ENCODE measurements around the gene CPA1.

CPA1 gene

DNA sequence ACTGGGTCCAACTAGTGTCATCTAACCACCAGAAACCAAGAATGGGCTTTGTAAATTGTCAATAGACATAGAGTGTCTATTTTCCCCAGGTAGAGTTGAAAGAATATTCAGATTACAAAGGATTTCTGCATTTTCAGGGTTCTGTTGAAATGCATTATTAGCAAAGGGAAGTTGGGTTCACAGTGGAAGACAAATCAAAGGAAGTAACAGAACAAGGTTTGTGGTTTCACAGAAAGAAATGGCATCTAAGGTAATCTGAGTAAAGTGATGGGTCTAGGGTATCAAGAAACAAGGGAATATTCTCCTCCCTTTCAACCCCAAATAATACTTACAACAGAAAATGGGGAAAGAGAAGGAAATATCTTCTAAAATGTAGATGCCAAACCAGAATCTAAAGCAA, 34.7 kb downstream of the CPA1 start:
- TF ChIP-seq TEAD4 (IDR thresholded peaks at IDR 0.05): no peak
- TF ChIP-seq EP300 (IDR thresholded peaks at IDR 0.05; ENCODE audit: borderline replicate concordance): no peak

DNA sequence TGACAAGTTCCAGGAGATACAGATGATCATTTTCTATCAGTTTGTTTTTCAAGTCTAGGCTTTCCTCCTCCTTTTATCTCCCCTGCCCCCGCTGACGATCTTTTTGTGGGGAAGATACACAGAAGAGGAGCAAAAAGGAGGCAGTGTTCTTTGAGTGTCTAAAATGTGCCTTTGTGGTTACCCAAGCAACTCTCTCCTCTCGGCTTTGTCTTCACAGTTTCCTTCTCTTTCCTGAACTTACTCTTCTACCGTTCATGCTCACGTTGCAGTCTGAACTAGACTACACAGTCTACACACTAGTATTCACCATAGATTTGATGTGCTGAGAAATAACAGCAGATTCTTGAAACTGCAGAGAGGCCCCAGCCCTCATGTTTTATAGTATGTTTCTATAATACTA, 36.9 kb downstream of the CPA1 start:
- TF ChIP-seq TEAD4 (IDR thresholded peaks at IDR 0.05): no peak
- no peak for TF ChIP-seq YY1 (IDR thresholded peaks at IDR 0.05; ENCODE audit: low read depth)
- TF ChIP-seq, protein P1, sequence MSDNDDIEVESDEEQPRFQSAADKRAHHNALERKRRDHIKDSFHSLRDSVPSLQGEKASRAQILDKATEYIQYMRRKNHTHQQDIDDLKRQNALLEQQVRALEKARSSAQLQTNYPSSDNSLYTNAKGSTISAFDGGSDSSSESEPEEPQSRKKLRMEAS (IDR thresholded peaks at IDR 0.05): no peak
- no peak for TF ChIP-seq EP300 (IDR thresholded peaks at IDR 0.05; ENCODE audit: borderline replicate concordance)
- TF ChIP-seq, protein P2, sequence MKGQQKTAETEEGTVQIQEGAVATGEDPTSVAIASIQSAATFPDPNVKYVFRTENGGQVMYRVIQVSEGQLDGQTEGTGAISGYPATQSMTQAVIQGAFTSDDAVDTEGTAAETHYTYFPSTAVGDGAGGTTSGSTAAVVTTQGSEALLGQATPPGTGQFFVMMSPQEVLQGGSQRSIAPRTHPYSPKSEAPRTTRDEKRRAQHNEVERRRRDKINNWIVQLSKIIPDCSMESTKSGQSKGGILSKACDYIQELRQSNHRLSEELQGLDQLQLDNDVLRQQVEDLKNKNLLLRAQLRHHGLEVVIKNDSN (IDR thresholded peaks at IDR 0.05): no peak
- TF ChIP-seq TCF12 (IDR thresholded peaks at IDR 0.05; ENCODE audit: low read depth): no peak

DNA sequence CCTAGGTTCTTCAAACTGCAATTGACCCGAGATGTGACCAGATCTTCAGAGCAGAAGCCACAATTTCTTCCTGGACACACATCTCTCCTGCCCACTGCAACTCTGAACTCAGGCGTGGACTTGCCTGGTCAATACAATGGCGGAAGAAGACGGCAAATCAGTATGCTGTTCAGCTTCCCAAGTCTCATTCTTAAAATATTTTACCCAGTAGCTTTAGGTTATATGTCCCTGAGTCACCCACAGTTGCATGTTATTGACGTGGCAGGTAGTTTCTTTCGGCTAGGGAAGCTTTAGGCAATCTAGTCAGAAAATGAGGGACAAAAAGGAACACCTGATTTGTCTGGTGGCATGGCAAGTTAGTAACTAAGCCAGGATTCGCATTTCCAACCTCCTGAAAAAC, 38.0 kb downstream of the CPA1 start:
- TF ChIP-seq FOXM1 (IDR thresholded peaks at IDR 0.05; ENCODE audit: borderline replicate concordance, low read depth) (no peak), EGR1 (IDR thresholded peaks at IDR 0.05) (no peak), CREB1 (IDR thresholded peaks at IDR 0.05; ENCODE audit: low read depth) (no peak), ZBTB7A (IDR thresholded peaks at IDR 0.05; ENCODE audit: low read depth) (no peak), EP300 (IDR thresholded peaks at IDR 0.05; ENCODE audit: borderline replicate concordance) (no peak), CEBPB (IDR thresholded peaks at IDR 0.05) (no peak), TAF1 (IDR thresholded peaks at IDR 0.05; ENCODE audit: low read depth) (no peak), TCF12 (IDR thresholded peaks at IDR 0.05; ENCODE audit: low read depth) (no peak), YY1 (IDR thresholded peaks at IDR 0.05; ENCODE audit: low read depth) (no peak), TEAD4 (IDR thresholded peaks at IDR 0.05) (no peak)
- TF ChIP-seq, protein P1 (IDR thresholded peaks at IDR 0.05): no peak

DNA sequence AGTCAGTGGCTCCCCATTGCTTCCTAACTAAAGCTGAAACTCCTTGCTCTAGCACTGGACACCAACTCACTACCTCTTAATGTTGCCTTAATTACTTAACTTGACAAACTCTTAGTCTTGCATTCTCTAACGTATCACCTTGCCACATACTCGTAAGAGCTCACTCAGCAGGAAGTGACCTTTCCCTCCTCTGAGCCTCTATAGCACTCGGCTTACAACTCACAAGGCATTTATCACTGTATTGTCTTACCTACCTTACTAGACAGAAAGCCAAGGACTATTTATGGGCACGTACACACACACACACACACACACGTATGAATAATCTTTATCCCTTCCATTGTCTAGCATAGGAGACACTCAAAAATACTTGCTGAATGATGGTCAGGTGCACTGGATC, 39.4 kb downstream of the CPA1 start:
- TF ChIP-seq CEBPB (IDR thresholded peaks at IDR 0.05): no peak
- TF ChIP-seq NFIC (IDR thresholded peaks at IDR 0.05): no peak
- no peak for TF ChIP-seq CREB1 (IDR thresholded peaks at IDR 0.05; ENCODE audit: low read depth)
- no peak for TF ChIP-seq TCF12 (IDR thresholded peaks at IDR 0.05; ENCODE audit: low read depth)
- TF ChIP-seq TAF1 (IDR thresholded peaks at IDR 0.05; ENCODE audit: low read depth): no peak
- TF ChIP-seq RAD21 (IDR thresholded peaks at IDR 0.05; ENCODE audit: low read depth): no peak
- TF ChIP-seq, protein P2 (IDR thresholded peaks at IDR 0.05): no peak
- TF ChIP-seq FOXM1 (IDR thresholded peaks at IDR 0.05; ENCODE audit: borderline replicate concordance, low read depth): no peak
- TF ChIP-seq TEAD4 (IDR thresholded peaks at IDR 0.05): no peak
- no peak for TF ChIP-seq EP300 (IDR thresholded peaks at IDR 0.05; ENCODE audit: borderline replicate concordance)
- TF ChIP-seq, protein P3, sequence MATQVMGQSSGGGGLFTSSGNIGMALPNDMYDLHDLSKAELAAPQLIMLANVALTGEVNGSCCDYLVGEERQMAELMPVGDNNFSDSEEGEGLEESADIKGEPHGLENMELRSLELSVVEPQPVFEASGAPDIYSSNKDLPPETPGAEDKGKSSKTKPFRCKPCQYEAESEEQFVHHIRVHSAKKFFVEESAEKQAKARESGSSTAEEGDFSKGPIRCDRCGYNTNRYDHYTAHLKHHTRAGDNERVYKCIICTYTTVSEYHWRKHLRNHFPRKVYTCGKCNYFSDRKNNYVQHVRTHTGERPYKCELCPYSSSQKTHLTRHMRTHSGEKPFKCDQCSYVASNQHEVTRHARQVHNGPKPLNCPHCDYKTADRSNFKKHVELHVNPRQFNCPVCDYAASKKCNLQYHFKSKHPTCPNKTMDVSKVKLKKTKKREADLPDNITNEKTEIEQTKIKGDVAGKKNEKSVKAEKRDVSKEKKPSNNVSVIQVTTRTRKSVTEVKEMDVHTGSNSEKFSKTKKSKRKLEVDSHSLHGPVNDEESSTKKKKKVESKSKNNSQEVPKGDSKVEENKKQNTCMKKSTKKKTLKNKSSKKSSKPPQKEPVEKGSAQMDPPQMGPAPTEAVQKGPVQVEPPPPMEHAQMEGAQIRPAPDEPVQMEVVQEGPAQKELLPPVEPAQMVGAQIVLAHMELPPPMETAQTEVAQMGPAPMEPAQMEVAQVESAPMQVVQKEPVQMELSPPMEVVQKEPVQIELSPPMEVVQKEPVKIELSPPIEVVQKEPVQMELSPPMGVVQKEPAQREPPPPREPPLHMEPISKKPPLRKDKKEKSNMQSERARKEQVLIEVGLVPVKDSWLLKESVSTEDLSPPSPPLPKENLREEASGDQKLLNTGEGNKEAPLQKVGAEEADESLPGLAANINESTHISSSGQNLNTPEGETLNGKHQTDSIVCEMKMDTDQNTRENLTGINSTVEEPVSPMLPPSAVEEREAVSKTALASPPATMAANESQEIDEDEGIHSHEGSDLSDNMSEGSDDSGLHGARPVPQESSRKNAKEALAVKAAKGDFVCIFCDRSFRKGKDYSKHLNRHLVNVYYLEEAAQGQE (IDR thresholded peaks at IDR 0.05; ENCODE audit: low read depth): no peak
- TF ChIP-seq EGR1 (IDR thresholded peaks at IDR 0.05): no peak
- no peak for TF ChIP-seq ZBTB7A (IDR thresholded peaks at IDR 0.05; ENCODE audit: low read depth)
- TF ChIP-seq, protein P1 (IDR thresholded peaks at IDR 0.05): no peak
- no peak for TF ChIP-seq YY1 (IDR thresholded peaks at IDR 0.05; ENCODE audit: low read depth)

DNA sequence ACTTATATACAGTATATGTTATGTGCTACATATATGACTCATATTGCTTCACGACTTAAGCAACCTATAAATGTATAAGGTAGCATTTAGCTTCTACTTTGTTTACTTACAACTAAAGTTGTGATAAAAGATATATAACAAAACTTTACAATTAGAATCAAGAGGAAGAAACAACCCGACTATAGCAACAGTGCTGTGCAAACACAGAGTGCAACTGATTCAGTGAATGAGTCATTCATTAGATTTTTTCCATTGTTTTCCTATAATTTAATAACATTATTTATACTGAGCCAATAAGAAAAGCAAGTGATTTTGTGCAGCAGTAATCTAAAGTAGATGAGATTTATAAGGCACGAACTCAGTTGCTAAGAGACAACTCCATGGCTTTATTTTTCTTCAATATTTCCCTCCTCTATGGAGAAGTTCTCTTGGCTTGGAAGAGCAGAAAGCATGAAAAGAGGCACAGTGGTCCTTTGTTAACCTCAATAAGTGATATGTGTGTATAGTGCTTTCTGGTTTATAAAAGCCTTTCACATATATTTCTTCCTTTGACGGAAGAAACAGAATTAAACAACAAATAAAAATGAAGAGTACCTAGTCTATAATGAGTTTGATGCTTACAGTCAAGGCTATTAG, 40.8 kb downstream of the CPA1 start:
- TF ChIP-seq NFIC (IDR thresholded peaks at IDR 0.05): no peak
- no peak for TF ChIP-seq CEBPB (IDR thresholded peaks at IDR 0.05)
- TF ChIP-seq, protein P3 (IDR thresholded peaks at IDR 0.05; ENCODE audit: low read depth): no peak
- TF ChIP-seq, protein P2 (IDR thresholded peaks at IDR 0.05): no peak
- TF ChIP-seq, protein P1 (IDR thresholded peaks at IDR 0.05): no peak
- no peak for TF ChIP-seq EP300 (IDR thresholded peaks at IDR 0.05; ENCODE audit: borderline replicate concordance)
- TF ChIP-seq FOXM1 (IDR thresholded peaks at IDR 0.05; ENCODE audit: borderline replicate concordance, low read depth): no peak
- TF ChIP-seq YY1 (IDR thresholded peaks at IDR 0.05; ENCODE audit: low read depth): no peak
- no peak for TF ChIP-seq TAF1 (IDR thresholded peaks at IDR 0.05; ENCODE audit: low read depth)
- no peak for TF ChIP-seq CREB1 (IDR thresholded peaks at IDR 0.05; ENCODE audit: low read depth)
- no peak for TF ChIP-seq TEAD4 (IDR thresholded peaks at IDR 0.05)
- TF ChIP-seq TCF12 (IDR thresholded peaks at IDR 0.05; ENCODE audit: low read depth): no peak
- no peak for TF ChIP-seq ZBTB7A (IDR thresholded peaks at IDR 0.05; ENCODE audit: low read depth)
- no peak for TF ChIP-seq EGR1 (IDR thresholded peaks at IDR 0.05)
- no peak for TF ChIP-seq RAD21 (IDR thresholded peaks at IDR 0.05; ENCODE audit: low read depth)
